Nasal cavity respiratory epithelium epithelial cell of viscerocranial mucosa (primary cell): ENCODE measurements around the gene MVB12B. TPM values are rescaled to one million over a fixed set of nuclear protein-coding genes. Genes with fewer than 3 reads are reported as not detected.

Experiments
- total RNA-seq: library from RNA; depleted of rRNA; stranded (reverse); fragments of >200 nt; gene quantifications from 2 replicates; pipeline ENCODE4 v1.2.3, GENCODE V29; 2014

The MVB12B gene, protein sequence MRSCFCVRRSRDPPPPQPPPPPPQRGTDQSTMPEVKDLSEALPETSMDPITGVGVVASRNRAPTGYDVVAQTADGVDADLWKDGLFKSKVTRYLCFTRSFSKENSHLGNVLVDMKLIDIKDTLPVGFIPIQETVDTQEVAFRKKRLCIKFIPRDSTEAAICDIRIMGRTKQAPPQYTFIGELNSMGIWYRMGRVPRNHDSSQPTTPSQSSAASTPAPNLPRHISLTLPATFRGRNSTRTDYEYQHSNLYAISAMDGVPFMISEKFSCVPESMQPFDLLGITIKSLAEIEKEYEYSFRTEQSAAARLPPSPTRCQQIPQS
- total RNA-seq: 0.68 and 2.0 TPM in 2 replicates

DNA sequence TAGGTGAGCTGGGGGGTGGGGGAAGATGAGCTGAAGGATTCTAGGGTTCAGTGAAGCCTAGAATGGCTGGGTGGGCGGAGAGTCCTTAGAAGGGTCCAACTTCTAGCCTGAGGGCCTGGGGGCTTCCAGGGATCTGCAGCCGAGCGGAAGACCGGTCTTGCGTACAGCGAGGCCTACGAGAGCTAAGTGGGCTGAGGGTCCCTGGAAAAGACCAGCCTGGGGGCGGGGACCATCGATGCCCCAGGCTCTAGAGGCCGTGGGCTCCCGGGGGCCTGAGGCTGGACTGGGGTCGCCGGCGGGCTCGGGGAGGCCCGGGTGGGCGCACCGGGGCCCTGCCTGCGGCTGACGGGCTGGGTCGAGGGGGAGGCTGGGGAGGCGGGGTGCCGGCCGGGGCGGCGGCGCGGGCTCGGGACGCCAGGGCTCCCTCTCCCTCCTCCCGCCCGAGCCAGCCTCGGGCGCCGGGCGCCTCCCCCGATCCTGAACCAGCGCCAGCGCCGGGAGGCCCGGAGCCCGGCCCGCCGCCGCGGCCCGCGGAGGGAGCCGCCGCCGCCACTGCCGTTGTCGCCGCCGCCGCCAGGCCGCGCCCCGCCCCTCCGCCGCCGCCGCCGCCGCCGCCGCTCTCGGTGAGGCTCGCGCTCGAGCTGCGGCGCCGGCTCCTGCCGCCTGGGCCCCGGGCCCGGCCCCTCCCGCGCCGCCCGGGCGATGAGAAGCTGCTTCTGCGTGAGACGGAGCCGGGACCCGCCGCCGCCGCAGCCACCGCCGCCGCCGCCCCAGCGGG lies at the start of gene MVB12B:
MVB12B (plus strand) TSS at position 602 of the 778 bp plus-strand sequence; CDS start at position 703, 101 bp downstream.

